T-helper 1 cell (primary cell): ENCODE data around the gene MAVS.
"Not testable (repeated sequence)": the region's sequence is repeated elsewhere in the genome, so short reads cannot be mapped to it uniquely, and the experiment has no call there.

Source experiments
- DNase-seq, 5 donors: peaks; one replicate each; pipeline ENCODE4 v3.0.0-alpha.2; 2012 to 2020

MAVS gene

DNA sequence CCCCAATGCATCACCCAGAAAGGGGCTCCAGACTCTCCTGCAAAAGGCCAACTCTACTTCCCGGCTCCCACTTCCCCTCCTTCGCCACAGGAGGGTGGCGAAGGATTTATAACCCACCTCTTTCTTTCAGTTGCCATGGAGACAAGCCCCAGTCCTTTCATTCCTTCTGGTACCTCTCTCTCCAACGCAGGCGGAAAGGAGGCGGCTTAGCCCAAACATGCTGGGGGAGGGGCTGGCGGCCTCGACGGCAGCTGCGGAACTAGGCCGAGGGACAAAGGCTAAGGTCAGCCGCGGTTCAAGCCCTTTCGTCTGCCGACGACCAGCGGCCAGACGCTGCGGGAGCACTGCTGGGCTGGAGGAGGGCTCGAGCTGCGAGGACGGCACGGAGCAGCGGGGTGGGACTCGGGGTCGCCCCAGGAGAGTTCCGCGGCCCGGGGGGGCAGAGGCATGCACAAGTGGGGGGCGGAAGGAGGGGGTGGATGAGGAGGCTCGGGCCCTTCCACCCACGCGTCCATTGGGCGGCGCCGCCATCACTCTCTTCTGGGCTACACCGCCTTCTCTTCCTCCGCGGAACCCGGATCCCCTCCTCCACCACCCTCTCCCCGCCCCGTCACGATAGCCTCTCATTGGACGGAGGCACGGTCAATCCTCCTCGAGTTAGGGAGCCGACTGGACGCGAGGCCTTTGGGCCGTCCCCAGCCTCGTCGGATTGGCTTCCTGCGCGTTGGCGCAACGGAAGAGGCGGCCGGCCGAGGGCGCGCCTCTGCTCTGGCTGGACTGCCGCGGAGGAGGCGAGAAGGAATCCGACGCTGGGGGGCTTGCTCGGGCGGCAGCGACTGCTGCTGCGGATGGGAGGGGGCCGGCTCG is 42.2 kb downstream of the MAVS start, which contains the start of gene PANK2:
Gene PANK2, plus strand, starts transcription at position 766 of the 867 bp plus-strand sequence.
- DNase-seq, result peak; percentile 89 to 98 (median 93)

- DNase-seq, result peak; percentile 13 to 56 (median 23)
Observed at GRCh38 chr20:3889489-3890397, 43.1 kb downstream of the MAVS start.

DNA sequence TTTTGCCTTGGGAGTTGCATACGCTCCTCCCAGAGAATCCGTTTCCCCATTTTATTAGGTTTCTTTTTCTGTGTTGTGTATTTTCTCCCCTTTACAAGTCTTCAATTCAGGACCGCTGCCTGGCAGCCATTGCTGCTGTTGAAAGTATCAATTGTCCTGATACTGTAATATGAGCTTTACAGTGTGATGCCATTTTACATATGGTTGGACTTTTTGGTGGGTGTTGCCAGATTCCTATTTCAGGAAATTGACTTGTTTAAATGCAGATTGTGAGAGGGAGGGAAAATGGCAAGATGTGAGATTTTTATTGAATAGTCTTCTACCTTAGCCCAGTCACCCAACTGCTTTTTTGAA is 43.7 kb downstream of the MAVS start:
- DNase-seq, result peak in 1 of 5 donors; percentile 19

GRCh38 chr20:3890999-3891929 is 44.6 kb downstream of the MAVS start:
- DNase-seq, result no peak

GRCh38 chr20:3894796-3895195 is 48.2 kb downstream of the MAVS start:
- DNase-seq, result no peak

GRCh38 chr20:3896302-3896701 is 49.7 kb downstream of the MAVS start:
- DNase-seq, result no peak

DNA sequence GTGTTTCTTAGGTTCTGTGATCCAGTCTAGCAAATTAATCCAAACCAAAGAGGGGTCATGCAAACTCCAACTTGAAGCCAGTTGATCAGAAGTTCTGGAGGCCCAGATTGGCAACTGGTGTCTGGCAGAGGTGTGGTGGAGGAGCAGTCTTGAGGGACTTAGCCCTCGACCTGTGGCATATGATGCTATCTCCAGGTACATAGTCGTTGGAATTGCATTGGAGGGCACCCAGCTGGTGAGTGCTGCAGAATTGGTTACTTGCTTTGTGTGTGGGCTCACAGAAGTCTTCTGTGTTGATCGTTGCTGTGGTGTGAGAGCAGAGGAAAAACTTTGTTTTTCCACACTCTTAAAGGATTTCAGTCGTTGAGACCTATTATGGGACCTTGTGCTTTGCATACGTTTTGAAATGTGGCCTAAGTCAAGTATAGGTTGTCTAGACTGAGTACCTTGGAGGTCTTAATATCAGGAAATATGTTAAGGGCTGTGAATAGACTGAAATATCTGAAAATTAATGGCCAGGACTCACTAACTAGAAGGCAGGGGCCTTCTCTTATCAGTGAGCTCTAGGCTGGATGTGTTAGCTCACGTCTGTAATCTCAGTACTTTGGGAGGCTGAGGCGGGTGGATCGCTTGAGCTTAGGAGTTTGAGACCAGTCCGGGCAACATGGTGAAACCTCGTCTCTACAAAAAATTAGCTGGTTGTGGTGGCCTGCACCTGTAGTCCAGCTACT is 50.4 kb downstream of the MAVS start:
- no peak for DNase-seq

DNA sequence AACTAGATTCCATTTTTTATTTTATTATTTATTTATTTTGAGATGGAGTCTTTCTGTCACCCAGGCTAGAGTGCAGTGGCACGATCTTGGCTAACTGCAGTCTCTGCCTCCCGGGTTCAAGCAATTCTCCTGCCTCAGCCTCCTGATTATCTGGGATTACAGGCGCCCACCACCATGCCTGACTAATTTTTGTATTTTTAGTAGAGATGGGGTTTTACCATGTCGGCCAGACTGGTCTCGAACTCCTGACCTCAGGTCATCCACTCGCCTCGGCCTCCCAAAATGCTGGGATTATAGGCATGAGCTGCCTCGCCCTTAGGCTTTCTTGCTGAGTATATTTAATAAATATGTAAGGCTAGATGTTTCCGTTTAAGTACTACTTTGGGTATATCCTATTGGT is 51.5 kb downstream of the MAVS start:
- DNase-seq, result not testable (repeated sequence)

- DNase-seq, result no peak
Observed at GRCh38 chr20:3898639-3899038, 52.0 kb downstream of the MAVS start.

DNA sequence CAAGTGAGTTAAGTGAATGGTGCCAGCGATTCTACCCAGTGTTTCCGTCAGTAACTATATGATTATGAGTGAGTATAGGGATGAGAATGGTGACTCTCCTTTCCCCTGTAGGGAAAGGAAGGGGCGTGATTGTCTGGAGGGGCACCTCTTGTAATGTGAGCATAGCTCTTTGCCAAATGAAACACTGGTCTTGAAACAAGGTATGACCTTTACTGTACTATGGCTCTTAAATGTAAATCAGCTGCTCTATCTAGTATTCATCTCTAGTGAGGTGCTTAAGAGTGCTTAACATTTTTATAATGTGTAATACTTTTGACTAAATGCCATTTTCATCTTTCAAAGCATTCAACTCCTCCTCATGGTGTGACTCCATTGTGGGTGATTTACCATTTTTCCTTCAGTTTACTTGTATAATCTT is 53.6 kb downstream of the MAVS start:
- DNase-seq, result no peak

- no peak for DNase-seq
Observed at GRCh38 chr20:3901028-3901705, 54.5 kb downstream of the MAVS start.

GRCh38 chr20:3901706-3902440 is 55.2 kb downstream of the MAVS start:
- DNase-seq, result no peak

- DNase-seq, result no peak
Observed at GRCh38 chr20:3902446-3902845, 55.8 kb downstream of the MAVS start.

DNA sequence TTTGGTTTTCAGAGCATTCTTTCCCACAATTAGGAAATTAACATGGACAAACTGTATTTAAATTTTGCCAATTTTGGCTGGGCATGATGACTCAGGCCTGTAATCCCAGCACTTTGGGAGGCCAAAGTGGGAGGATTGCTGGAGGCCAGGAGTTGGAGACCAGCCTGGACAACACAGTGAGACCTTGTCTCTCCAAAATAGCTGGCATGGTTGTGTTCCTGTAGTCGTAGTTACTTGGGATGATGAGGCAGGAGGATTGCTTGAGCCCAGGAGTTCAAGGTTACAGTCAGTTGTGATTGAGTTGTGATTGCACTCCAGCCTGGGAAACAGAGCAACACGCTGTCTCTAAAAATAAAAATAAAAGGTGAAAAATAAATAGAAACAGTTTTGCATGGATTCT is 57.6 kb downstream of the MAVS start:
- no peak for DNase-seq

DNA sequence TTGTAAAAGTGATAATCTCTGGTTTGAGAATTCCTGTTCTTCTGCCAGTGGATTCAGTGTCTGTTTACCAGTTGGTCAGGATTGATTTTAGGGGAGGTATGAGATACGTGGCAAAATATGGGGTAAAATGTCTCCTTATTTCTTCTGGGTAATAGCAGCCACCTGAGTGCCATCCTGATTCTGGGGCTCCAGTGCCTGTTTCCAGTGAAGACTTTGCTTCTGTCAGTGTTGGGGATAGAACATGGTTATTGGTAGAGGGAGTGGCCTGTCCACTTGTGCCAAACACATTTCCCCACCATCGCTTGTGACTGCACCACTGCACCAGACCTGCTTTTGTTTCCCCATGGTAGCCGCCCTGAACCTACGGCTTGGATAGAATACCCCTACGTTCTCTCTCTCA is 58.2 kb downstream of the MAVS start:
- no peak for DNase-seq

DNA sequence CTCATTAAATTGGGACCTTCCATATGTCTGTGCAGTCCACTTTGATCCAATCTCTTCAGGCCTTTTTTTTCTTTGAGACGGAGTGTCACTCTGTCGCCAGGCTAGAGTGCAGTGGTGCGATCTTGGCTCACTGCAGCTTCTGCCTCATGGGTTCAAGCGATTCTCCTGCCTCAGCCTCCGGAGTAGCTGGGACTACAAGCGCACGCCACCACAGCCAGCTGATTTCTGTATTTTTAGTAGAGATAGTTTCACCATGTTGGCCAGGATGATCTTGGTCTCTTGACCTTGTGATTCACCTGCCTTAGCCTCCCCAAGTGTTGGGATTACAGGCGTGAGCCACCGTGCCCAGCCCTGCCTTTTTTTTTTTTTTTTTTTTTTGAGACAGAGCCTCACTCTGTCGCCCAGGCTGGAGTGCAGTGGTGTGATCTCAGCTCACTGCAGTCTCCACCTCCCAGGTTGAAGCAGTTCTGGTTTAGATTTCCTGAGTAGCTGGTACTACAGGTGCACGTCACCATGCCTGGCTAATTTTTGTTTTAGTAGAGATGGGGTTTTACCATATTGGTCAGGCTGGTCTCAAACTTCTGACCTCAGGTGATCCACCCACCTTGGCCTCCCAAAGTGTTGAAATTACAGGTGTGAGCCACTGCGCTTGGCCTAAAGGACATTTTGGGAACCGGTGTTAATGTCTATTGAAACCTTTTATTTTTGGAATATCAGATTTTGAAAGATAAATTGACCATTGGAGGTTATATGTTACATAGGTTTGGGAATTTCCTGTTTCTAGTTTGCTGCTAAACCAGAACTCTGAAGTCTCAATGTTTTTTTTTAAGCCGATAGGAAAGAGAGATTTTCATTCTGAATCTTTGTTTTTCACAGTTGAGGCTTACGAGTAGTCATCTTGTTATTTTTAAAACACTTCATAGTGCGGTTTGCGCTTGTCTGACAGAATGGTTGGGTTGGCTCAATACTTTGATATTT is 60.4 kb downstream of the MAVS start:
- DNase-seq, result peak in 4 of 5 donors; percentile 29 to 73 (median 39)

- no peak for DNase-seq
Observed at GRCh38 chr20:3908667-3909066, 62.0 kb downstream of the MAVS start.

DNA sequence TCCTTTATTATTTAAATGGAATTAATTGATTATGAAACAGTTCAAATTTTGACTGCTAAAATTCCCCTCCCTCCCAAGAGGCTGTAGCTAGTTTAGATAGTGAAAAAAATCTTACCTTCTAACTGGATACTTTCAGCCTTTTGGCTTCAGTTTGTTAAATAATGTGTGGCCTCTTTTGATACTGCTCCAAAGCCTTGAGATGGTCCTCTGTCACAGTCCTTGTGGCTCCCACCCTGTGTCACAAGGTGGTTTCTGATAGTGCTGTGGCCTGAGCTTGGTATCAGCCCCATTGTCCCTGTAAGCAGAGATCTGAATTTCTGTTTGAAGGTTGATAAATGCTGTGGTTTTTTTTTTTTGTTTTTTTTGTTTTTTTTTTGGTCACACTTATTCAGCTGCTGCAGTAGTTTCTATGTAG is 63.3 kb downstream of the MAVS start:
- no peak for DNase-seq

GRCh38 chr20:3910853-3911252 is 64.2 kb downstream of the MAVS start:
- no peak for DNase-seq
